T-helper 9 cell (primary cell): Measurements from ENCODE around the gene NRARP.

ENCODE experiments used
- DNase-seq: peaks from one replicate; pipeline ENCODE4 v3.0.0-alpha.2; 2020

The NRARP gene

GRCh38 chr9:137297966-137298365 is 4.1 kb downstream of the NRARP start:
- DNase-seq: no peak

GRCh38 chr9:137296670-137297664 is 5.1 kb downstream of the NRARP start:
- DNase-seq: no peak

- DNase-seq: no peak
These were observed 6.0 kb downstream of the NRARP start for GRCh38 chr9:137295849-137296669.

DNA sequence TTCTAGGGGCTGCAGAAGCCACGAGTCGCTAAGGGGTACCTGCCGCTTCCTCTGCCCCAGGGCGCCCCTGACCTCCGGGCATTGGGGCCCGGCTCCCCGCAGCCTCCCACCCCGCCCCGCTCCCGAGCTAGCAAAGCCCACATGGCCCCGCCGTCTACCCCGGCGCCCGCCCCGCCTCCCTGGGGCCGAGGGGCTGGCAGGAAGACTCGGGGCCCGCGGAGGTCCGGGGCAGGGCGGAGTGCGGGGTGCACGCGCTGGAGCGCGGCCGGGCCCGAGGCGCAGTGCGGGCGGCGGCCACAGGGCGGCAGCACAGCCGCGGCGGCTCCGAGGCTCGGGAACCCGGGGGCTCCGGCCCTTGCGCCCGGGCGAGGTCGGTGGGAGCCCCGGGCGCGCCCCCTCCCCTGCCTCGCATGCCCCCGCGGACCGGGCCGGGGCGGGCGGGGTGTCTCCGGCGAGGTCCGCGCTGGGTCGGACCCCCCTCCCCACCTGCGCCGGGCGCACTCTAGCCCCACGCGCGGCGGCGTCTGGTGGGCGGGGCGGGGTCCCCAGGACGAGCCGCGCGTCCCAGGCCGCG is 6.7 kb downstream of the NRARP start:
- DNase-seq: peak; percentile 36

- DNase-seq: no peak
These were observed 7.3 kb downstream of the NRARP start for GRCh38 chr9:137294681-137295237.

GRCh38 chr9:137294091-137294680 is 7.9 kb downstream of the NRARP start:
- DNase-seq: no peak

GRCh38 chr9:137293482-137294090 is 8.5 kb downstream of the NRARP start:
- DNase-seq: no peak

DNA sequence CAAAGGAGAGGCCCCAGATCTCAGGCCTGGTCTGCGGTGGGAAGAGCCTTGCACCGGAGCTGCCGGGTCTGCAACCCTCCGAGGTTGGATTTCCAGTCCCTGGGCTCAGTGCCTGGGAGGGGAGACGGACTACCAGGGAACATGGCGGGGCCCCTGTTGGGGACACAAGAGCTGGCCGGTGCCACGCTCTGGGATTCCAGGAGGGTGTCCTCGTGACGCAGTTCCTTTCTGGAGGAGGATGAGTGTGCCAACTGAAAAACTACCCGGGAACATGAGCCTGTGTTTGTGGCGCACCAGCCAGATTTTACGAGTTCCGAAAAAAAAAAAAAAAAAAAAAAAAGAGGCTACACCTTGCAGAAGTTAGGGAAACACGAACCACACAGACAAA is 9.0 kb downstream of the NRARP start:
- DNase-seq: no peak

GRCh38 chr9:137286975-137287383 is 15.1 kb downstream of the NRARP start:
- no peak for DNase-seq

DNA sequence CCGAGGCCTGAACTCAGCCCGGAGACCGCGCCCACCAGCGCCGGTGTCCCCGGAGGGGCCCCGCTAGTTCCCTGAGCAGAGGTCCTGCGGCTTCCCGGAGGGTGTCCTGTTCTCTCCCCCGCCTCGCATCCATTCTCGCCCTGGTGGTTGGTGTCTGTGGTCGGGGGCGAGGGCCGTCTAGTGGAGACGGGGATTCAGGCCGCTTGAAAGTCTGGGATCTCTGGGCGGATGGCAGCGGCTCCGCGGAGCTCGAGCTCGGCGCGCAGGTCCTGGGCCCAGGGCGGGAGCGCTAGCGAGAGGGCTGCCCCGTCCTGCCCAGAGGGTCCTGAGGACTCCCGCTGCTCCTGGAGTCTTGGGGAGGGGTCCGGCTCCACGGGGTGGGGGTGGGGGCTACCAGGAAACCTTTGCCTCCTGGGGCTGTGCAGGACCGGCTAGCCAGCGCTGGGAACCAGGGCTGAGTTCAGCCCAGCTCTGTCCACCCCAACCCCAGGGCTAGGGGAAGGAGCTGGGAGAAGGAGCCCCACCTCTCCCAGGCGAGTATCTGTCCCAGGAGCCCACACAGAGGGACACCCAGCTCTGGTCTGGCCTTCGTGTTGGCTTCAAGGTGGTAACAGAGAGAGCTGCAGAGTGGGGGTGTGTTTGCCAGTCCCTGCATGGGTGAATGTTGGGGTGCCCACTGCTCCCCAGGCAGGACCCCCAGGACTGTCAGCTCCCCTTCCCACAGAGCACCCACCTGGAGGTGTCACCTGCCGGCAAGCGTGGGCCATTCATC is 20.5 kb downstream of the NRARP start:
- no peak for DNase-seq

- DNase-seq: no peak
These were observed 21.4 kb downstream of the NRARP start for GRCh38 chr9:137280474-137281344.

GRCh38 chr9:137279741-137280473 is 22.2 kb downstream of the NRARP start:
- no peak for DNase-seq

GRCh38 chr9:137278721-137279711 is 23.1 kb downstream of the NRARP start:
- DNase-seq: no peak

DNA sequence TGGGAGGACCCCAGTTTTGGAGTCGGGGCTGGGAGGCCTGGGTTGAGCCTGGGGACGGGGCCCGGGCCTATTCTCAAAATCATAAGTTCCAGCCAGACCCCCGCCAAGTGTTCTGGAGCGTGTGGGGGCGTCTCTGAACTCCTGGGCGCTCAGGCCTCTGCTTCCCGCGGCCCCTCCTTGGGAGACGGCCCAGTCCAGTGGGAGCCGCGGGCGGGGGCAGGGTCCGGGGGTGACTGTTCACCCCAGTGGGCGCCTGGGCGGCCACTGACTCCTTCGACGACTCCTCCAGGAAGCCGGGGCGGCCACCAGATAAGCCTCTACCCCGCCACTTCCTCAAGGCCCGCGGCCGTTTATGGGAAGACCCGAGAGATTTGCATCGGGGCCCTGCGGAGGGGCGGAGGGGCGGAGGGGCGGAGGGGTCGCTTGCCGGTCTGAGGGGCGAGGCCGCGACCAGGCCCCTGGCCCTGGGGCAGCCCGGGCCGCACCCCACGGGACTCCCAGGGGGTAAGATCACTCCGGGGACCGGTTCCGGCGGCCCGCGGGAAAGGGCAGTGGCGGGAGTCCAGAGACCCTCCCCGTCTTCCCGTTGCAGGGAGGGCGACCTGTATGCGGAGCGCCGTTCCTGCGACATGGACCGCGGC is 23.9 kb downstream of the NRARP start:
- DNase-seq: no peak

- no peak for DNase-seq
These were observed 24.6 kb downstream of the NRARP start, which contains the start of gene TOR4A for GRCh38 chr9:137277329-137278041. TSS of gene TOR4A (plus strand) at chr9:137277726. CDS start at chr9:137278690, 964 bp downstream.

- DNase-seq: no peak
These were observed 25.4 kb downstream of the NRARP start for GRCh38 chr9:137276473-137277328.
